Stimulated activated CD4-positive, alpha-beta T cell treated with anti-CD3 and anti-CD28 coated beads, Interleukin-4, amount 100 ng/mL, for 1 hour (primary cell): ENCODE results near the gene IGF2BP3.

ENCODE experiments used
- DNase-seq: peaks from one replicate; pipeline ENCODE4 v3.0.0-alpha.2; 2020

The IGF2BP3 gene

GRCh38 chr7:23471106-23471859 lies 992 bp upstream of the IGF2BP3 start:
- peak; percentile 30 for DNase-seq

DNA sequence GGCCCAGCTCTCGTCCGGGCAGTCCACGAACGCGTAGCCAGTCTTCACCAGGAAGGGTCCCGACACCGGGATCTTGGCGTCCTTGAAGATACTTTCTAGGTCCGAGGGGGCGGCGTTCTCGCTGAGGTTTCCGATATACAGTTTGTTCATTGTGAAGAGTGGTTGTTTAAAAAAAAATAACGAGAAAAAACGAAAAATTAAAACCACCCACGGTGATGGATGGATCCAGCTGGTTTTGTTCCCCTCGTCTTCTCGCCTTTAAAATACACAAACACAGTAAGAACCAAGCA lies 385 bp downstream of the IGF2BP3 start:
- DNase-seq, result no peak

- peak; percentile 41 for DNase-seq
Observed at GRCh38 chr7:23469150-23469960, 936 bp downstream of the IGF2BP3 start.

- peak; percentile 29 for DNase-seq
Observed at GRCh38 chr7:23468526-23469149, 1.7 kb downstream of the IGF2BP3 start.

- DNase-seq, result peak; percentile 18
Observed at GRCh38 chr7:23467806-23468525, 2.3 kb downstream of the IGF2BP3 start.

DNA sequence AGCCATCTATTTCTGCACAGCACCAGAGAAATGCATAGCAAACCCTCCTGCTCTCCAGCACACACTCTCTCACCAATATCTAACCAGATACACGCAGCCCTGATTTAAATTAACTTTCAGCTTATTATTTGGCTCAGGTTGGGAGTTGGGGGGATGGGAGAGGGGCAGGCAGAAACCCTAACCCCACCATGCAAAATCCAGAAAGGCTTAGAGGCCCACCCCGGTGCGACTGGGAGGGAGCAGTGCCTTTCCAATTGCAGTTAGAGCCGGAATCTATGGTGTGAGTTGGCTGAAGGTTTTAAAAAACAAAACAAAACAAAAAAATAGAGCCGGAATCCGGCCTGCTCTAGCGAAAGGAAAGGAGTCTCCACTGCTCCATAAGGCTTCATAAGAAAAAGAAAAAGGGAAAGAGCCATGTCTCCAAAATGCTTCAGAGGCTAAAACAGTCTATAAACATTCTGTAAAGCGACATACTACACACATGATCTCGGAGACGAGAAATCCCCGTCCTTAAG lies 2.9 kb downstream of the IGF2BP3 start:
- no peak for DNase-seq

- DNase-seq, result no peak
Observed at GRCh38 chr7:23462846-23463245, 7.4 kb downstream of the IGF2BP3 start.

DNA sequence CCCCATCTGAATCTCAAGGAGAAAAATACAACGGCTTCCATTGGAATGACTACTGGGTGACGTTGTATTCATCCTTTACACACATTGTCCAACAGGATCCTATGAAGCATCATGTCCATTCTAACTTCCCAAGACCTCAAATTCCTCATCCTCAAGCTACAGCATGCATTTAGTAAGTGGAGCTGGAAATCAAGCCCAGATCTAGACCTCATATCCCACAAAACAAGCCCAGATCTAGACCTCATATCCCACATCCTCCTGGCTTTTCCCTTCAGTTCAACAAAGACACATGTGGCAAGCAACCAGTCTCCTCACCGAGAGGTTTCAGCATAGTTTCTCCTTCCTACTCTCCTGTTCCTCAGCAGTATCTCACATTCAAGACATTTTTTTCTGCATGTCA lies 12.2 kb downstream of the IGF2BP3 start:
- DNase-seq, result no peak

DNA sequence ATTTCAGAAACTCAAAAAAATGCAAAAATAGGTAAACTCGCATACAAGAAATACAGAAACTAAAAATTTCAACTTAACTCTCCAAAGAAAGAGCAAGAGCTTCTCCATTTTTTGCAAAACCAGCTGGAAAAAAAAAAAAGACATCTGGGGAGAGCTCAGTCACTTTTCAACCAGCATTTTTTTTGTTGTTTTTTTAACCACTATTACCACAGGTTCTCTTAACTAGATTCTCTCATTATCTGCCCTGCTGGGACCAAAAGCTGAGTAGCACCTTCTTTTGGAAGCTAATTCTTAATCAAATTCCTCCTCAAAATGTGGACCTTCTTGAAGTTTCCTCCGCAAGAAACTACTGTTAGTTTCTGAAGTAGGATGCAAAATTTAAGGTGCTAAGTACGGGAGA lies 14.2 kb downstream of the IGF2BP3 start:
- no peak for DNase-seq

- no peak for DNase-seq
Observed at GRCh38 chr7:23454881-23455526, 15.3 kb downstream of the IGF2BP3 start.

DNA sequence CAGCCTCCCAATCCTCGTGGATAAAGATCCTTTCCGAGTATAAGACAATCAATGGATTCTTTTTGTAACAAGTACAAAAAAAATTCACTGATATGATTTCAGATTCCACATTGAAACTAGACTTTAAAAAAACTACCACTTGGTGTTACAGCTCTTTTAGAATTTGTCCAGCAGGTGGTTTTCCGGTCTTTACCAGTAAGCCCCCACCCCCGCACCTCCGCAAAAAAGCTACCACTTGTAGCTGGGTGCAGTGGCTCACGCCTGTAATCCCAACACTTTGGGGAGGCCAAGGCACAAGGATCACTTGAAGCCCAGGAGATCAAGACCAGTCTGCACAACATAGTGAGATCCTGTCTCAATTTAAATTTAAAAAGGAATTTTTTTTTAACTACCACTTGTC lies 19.8 kb downstream of the IGF2BP3 start:
- DNase-seq, result no peak

GRCh38 chr7:23449941-23450340 lies 20.4 kb downstream of the IGF2BP3 start:
- DNase-seq, result no peak

- no peak for DNase-seq
Observed at GRCh38 chr7:23445326-23445725, 25.0 kb downstream of the IGF2BP3 start.

- no peak for DNase-seq
Observed at GRCh38 chr7:23443974-23444373, 26.3 kb downstream of the IGF2BP3 start.

DNA sequence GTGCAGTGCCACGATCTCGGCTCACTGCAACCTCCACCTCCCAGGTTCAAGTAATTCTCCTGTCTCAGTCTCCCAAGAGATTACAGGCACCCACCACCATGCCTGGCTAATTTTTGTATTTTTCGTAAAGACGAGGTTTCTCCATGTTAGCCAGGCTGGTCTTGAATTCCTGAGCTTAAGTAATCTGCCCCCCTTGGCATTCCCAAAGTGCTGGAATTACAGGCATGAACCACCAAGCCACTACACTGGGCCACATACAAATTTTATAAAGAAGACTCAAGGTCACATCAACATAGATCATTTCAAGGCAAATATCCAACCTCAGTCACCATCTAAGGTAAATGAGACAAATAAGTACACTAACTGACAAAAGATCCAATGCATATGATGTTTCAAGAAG lies 32.1 kb downstream of the IGF2BP3 start:
- no peak for DNase-seq

GRCh38 chr7:23434147-23434917 lies 36.0 kb downstream of the IGF2BP3 start:
- DNase-seq, result no peak

GRCh38 chr7:23431702-23432199 lies 38.5 kb downstream of the IGF2BP3 start:
- DNase-seq, result no peak

DNA sequence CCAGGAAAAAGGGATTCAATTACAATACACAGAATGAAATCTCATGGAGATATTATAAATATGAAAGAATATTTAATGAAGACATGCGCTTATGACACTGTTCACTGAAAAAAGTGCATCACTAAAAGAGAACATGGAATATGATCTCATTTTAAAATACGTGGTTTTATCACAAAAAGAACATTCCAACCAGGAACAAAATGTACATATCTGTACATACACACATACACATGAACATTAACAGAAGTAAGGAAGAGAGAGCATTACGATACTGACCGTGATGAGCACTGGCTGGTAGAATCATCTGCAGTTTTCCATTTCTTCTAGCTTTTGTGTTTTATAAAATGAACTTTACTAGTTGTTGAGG lies 39.4 kb downstream of the IGF2BP3 start:
- DNase-seq, result no peak

- DNase-seq, result no peak
Observed at GRCh38 chr7:23426876-23427275, 43.4 kb downstream of the IGF2BP3 start.

GRCh38 chr7:23422909-23423308 lies 47.4 kb downstream of the IGF2BP3 start:
- DNase-seq, result no peak

- DNase-seq, result no peak
Observed at GRCh38 chr7:23422384-23422783, 47.9 kb downstream of the IGF2BP3 start.

DNA sequence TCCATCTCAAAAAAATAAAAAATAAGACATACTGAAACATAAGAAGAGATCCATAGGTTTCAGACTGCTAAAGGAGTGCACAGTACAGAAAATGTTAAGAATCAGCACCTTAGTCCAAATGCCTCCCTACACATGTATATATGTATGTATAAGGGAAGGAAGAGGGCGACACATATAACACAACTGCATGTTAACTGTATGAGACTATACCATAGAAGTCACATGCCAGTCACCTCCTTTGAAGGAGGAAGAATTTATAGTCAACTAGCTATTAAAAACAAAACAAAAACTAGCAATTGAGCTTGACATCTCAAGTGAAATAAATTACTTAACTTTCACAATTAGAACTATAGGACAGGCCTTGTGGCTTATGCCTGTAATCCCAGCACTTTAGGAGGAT lies 50.4 kb downstream of the IGF2BP3 start:
- no peak for DNase-seq
